Endothelial cell of umbilical vein (primary cell): ENCODE data around the gene LINC00237.

Source experiments
- EZH2 ChIP-seq: IDR thresholded peaks from 2 replicates; pipeline ENCODE4 v1.6.1; 2012; ENCODE audit warnings: borderline replicate concordance, low read depth, mild to moderate bottlenecking, moderate library complexity, low read length, inconsistent platforms; ENCODE audit not compliant: severe bottlenecking
- GATA2 ChIP-seq: IDR thresholded peaks from 2 replicates; pipeline ENCODE4 v1.7.0; 2011; ENCODE audit warnings: low read depth, mild to moderate bottlenecking, moderate library complexity, mixed read lengths, low read length; ENCODE audit not compliant: insufficient read length, insufficient read depth
- JUN ChIP-seq: IDR thresholded peaks from 2 replicates; pipeline ENCODE4 v1.6.1; 2011; ENCODE audit warnings: borderline replicate concordance, low read depth; ENCODE audit not compliant: insufficient read length, insufficient read depth
- MYC ChIP-seq: IDR thresholded peaks from one replicate; pipeline ENCODE4 v1.6.1; 2011; ENCODE audit warnings: mild to moderate bottlenecking, low read depth, low read length
- POLR2A ChIP-seq: IDR thresholded peaks from 2 replicates; pipeline ENCODE4 v1.6.1; 2012; ENCODE audit warnings: low read depth, mild to moderate bottlenecking, control low read depth, low read length
- POLR2AphosphoS5 ChIP-seq: IDR thresholded peaks from 2 replicates; pipeline ENCODE4 v1.6.1; 2012; ENCODE audit warnings: low read depth, mild to moderate bottlenecking, control low read depth, low read length, moderate library complexity; ENCODE audit not compliant: insufficient read depth
- TF ChIP-seq, protein P1 (sequence below), 2 donors: IDR thresholded peaks; 1 replicate in 1 of 2; 2 replicates in 1 of 2; pipeline ENCODE4 v1.5.1; 2011; ENCODE audit warnings: low read length in 2 of 2, mild to moderate bottlenecking in 2 of 2, moderate library complexity in 2 of 2, control low read depth in 1 of 2, inconsistent platforms in 1 of 2, low read depth in 1 of 2; ENCODE audit not compliant: insufficient read depth in 1 of 2; ENCODE audit errors: extremely low read depth in 1 of 2
- TF ChIP-seq, protein P2 (sequence below): IDR thresholded peaks from 2 replicates; pipeline ENCODE4 v1.6.1; 2011; ENCODE audit not compliant: insufficient read depth, insufficient read length

DNA sequence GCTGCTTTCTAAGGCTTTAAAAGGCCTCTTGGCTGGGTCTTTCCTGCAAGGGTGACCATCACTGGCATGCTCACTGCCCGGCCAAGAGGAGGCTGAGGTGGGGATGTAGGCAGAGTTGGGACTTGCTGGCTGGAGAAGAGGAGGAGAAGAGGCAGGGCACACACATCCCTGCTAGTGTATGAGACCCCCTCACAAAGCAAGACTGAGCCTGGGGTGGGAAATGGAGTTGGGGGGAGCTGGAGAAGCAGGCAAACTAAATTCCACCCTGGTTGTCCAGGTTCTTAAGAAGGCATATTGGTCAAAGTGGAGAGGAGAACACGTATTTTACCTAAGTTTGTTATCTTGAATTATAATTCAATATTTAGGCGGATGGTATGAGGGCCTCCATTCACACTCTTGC is 18.0 kb upstream of the LINC00237 start:
- TF ChIP-seq, protein P1, sequence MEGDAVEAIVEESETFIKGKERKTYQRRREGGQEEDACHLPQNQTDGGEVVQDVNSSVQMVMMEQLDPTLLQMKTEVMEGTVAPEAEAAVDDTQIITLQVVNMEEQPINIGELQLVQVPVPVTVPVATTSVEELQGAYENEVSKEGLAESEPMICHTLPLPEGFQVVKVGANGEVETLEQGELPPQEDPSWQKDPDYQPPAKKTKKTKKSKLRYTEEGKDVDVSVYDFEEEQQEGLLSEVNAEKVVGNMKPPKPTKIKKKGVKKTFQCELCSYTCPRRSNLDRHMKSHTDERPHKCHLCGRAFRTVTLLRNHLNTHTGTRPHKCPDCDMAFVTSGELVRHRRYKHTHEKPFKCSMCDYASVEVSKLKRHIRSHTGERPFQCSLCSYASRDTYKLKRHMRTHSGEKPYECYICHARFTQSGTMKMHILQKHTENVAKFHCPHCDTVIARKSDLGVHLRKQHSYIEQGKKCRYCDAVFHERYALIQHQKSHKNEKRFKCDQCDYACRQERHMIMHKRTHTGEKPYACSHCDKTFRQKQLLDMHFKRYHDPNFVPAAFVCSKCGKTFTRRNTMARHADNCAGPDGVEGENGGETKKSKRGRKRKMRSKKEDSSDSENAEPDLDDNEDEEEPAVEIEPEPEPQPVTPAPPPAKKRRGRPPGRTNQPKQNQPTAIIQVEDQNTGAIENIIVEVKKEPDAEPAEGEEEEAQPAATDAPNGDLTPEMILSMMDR (IDR thresholded peaks at IDR 0.05; ENCODE audit: extremely low read depth in 1 of 2, insufficient read depth in 1 of 2, low read depth in 1 of 2, low read length in 2 of 2): no peak
- TF ChIP-seq POLR2A (no peak), POLR2AphosphoS5 (no peak), EZH2 (no peak), MYC (no peak), JUN (no peak), GATA2 (no peak)
- TF ChIP-seq, protein P2, sequence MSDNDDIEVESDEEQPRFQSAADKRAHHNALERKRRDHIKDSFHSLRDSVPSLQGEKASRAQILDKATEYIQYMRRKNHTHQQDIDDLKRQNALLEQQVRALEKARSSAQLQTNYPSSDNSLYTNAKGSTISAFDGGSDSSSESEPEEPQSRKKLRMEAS: no peak
